ENCODE results near the gene METTL15.

METTL15 gene

GRCh38 chr11:28089378-28089777 is 18.8 kb upstream of the METTL15 start:
- Histone ChIP-seq H3K9me2 (replicated peaks; ENCODE audit: insufficient read depth, low read length) (no peaks in the 10 kb centered on the region), H3K27ac (ENCODE audit: low read depth, low read length) (no peak overlapping the region), H3F3A (ENCODE audit: insufficient read depth) (0 out of 2 replicates have a peak, but pooled peaks cover 8% of the 10 kb centered on the region), H3K27me3 (ENCODE audit: low read length) (no peaks in the 10 kb centered on the region), H3K4me3 (ENCODE audit: insufficient read depth, low read length, poor library complexity, severe bottlenecking) (no peak overlapping the region), H3K9me3 (ENCODE audit: insufficient read depth, low read length) (no peaks in the 10 kb centered on the region), H2AFZ (ENCODE audit: low read depth, low read length, severe bottlenecking) (no peak overlapping the region), H3K9ac (ENCODE audit: low read length) (no peak overlapping the region), H3K79me2 (ENCODE audit: insufficient read depth, low read length) (peaks cover 15% of the 10 kb centered on the region), H4K20me1 (ENCODE audit: low read depth, low read length) (no peaks in the 10 kb centered on the region), H3K36me3 (ENCODE audit: low read length) (peaks cover 65% of the 10 kb centered on the region; the same call in 1 of the 2 replicates), H3K4me2 (ENCODE audit: low read depth, low read length, poor library complexity, severe bottlenecking) (no peak overlapping the region)
- TF ChIP-seq EZH2phosphoT487 (conservative IDR thresholded peaks at IDR 0.05; ENCODE audit: low read length): no peak
- TF ChIP-seq CTCF (IDR thresholded peaks at IDR 0.05; ENCODE audit: insufficient read depth, low read length, poor library complexity, severe bottlenecking): no peak

GRCh38 chr11:28090052-28090749 is 18.0 kb upstream of the METTL15 start:
- H3F3A ChIP-seq (ENCODE audit: insufficient read depth): 0 out of 2 replicates have a peak, but pooled peaks cover 8% of the 10 kb centered on the region
- H4K20me1 ChIP-seq (ENCODE audit: low read depth, low read length): no peaks in the 10 kb centered on the region
- no peak for TF ChIP-seq CTCF (IDR thresholded peaks at IDR 0.05; ENCODE audit: insufficient read depth, low read length, poor library complexity, severe bottlenecking)
- TF ChIP-seq EZH2phosphoT487 (conservative IDR thresholded peaks at IDR 0.05; ENCODE audit: low read length): no peak
- peaks cover 23% of the 10 kb centered on the region for H3K79me2 ChIP-seq (ENCODE audit: insufficient read depth, low read length)
- H3K9me3 ChIP-seq (ENCODE audit: insufficient read depth, low read length): no peaks in the 10 kb centered on the region
- H3K27ac ChIP-seq (ENCODE audit: low read depth, low read length): no peak overlapping the region
- H3K27me3 ChIP-seq (ENCODE audit: low read length): no peaks in the 10 kb centered on the region
- no peak overlapping the region for H3K9ac ChIP-seq (ENCODE audit: low read length)
- H3K4me2 ChIP-seq (ENCODE audit: low read depth, low read length, poor library complexity, severe bottlenecking): no peak overlapping the region
- H3K36me3 ChIP-seq (ENCODE audit: low read length): peaks cover 67% of the 10 kb centered on the region; the same call in 1 of the 2 replicates
- H3K9me2 ChIP-seq (replicated peaks; ENCODE audit: insufficient read depth, low read length): no peaks in the 10 kb centered on the region
- H3K4me3 ChIP-seq (ENCODE audit: insufficient read depth, low read length, poor library complexity, severe bottlenecking): no peak overlapping the region
- no peak overlapping the region for H2AFZ ChIP-seq (ENCODE audit: low read depth, low read length, severe bottlenecking)

GRCh38 chr11:28092786-28093185 is 15.4 kb upstream of the METTL15 start:
- H3K4me3 ChIP-seq (ENCODE audit: insufficient read depth, low read length, poor library complexity, severe bottlenecking): no peak overlapping the region
- H3K9me3 ChIP-seq (ENCODE audit: insufficient read depth, low read length): no peaks in the 10 kb centered on the region
- peaks cover 46% of the 10 kb centered on the region for H3K79me2 ChIP-seq (ENCODE audit: insufficient read depth, low read length)
- peaks cover 80% of the 10 kb centered on the region for H3K36me3 ChIP-seq (ENCODE audit: low read length)
- no peaks in the 10 kb centered on the region for H3K9me2 ChIP-seq (replicated peaks; ENCODE audit: insufficient read depth, low read length)
- TF ChIP-seq CTCF (IDR thresholded peaks at IDR 0.05; ENCODE audit: insufficient read depth, low read length, poor library complexity, severe bottlenecking) (no peak), EZH2phosphoT487 (conservative IDR thresholded peaks at IDR 0.05; ENCODE audit: low read length) (no peak)
- no peak overlapping the region for H2AFZ ChIP-seq (ENCODE audit: low read depth, low read length, severe bottlenecking)
- no peaks in the 10 kb centered on the region for H3K27me3 ChIP-seq (ENCODE audit: low read length)
- H3K9ac ChIP-seq (ENCODE audit: low read length): no peak overlapping the region
- no peak overlapping the region for H3K4me2 ChIP-seq (ENCODE audit: low read depth, low read length, poor library complexity, severe bottlenecking)
- H3K27ac ChIP-seq (ENCODE audit: low read depth, low read length): no peak overlapping the region
- 0 out of 2 replicates have a peak, but pooled peaks cover 8% of the 10 kb centered on the region for H3F3A ChIP-seq (ENCODE audit: insufficient read depth)
- 0 out of 2 replicates have a peak, but pooled peaks cover 3% of the 10 kb centered on the region for H4K20me1 ChIP-seq (ENCODE audit: low read depth, low read length)
